H1 (cell line): Measurements from ENCODE around the gene SAMM50. TPM values are rescaled to one million over a fixed set of nuclear protein-coding genes. Genes with fewer than 3 reads are reported as not detected.

Experiments
- CTCF ChIA-PET: fragments of 300-600 bp; sonication (Branson Sonifier 250); formaldehyde crosslinking; loops from one replicate; lab custom pipeline; 2021; ENCODE audit not compliant: partially characterized antibody; lab: Charles Lee
- POLR2A ChIA-PET: fragments of 300-600 bp; sonication (Branson Sonifier 250); formaldehyde crosslinking; loops from one replicate; lab custom pipeline; 2021; ENCODE audit warnings: inconsistent platforms; ENCODE audit not compliant: partially characterized antibody; lab: Charles Lee
- DNase-seq, 2 experiments: peaks; one replicate each; pipeline versions ENCODE4 v3.0.0 to v3.0.0-alpha.2; 2010 to 2022; ENCODE audit warnings: low spot score in 2 of 2, low read depth in 1 of 2, mixed read lengths in 1 of 2
- FAIRE-seq: peaks from 2 replicates; lab custom pipeline; 2011; peaks lifted over from hg19 to GRCh38; lab: Jason Lieb, UNC
- H2AFZ ChIP-seq: 2 replicates; pipeline ENCODE4 v1.8.1; 2012; ENCODE audit warnings: low read length, inconsistent platforms
- H2AK5ac ChIP-seq: 2 replicates; pipeline ENCODE4 v1.6.1; 2013; ENCODE audit warnings: low read depth, low read length
- H2BK120ac ChIP-seq: replicated peaks from 2 replicates; pipeline ENCODE3; 2013; ENCODE audit warnings: low read depth, low read length, inconsistent platforms
- H2BK12ac ChIP-seq: 2 replicates; pipeline ENCODE4 v1.6.1; 2013; ENCODE audit warnings: low read depth, low read length
- H2BK15ac ChIP-seq: 2 replicates; pipeline ENCODE4 v1.6.1; 2013; ENCODE audit warnings: low read length
- H2BK20ac ChIP-seq: 2 replicates; pipeline ENCODE4 v1.6.1; 2013; ENCODE audit warnings: low read length
- H2BK5ac ChIP-seq: 2 replicates; pipeline ENCODE4 v1.6.1; 2013; ENCODE audit warnings: low read depth, low read length
- H3K14ac ChIP-seq: 2 replicates; pipeline ENCODE4 v1.6.1; 2013; ENCODE audit warnings: inconsistent platforms; ENCODE audit not compliant: insufficient read length
- H3K18ac ChIP-seq: 2 replicates; pipeline ENCODE4 v1.6.1; 2013; ENCODE audit warnings: low read length; ENCODE audit errors: extremely low read depth
- H3K23ac ChIP-seq: 2 replicates; pipeline ENCODE4 v1.6.1; 2013; ENCODE audit warnings: inconsistent platforms; ENCODE audit not compliant: insufficient read length
- H3K23me2 ChIP-seq: 2 replicates; pipeline ENCODE4 v1.6.1; 2013; ENCODE audit warnings: low read depth, low read length
- H3K27ac ChIP-seq: 2 replicates; pipeline ENCODE4 v1.6.1; 2011; ENCODE audit warnings: low read depth, low read length, inconsistent platforms
- H3K27me3 ChIP-seq, 4 experiments: replicated peaks in 1 of 4; 1 replicate in 1 of 4; 2 replicates in 3 of 4; pipeline versions ENCODE4 v1.6.1 to v1.8.1; 2011 to 2013; ENCODE audit warnings: low read length in 3 of 4, mild to moderate bottlenecking in 3 of 4, inconsistent platforms in 2 of 4, mixed read lengths in 2 of 4, moderate library complexity in 1 of 4; ENCODE audit not compliant: control insufficient read depth in 3 of 4, insufficient read depth in 3 of 4; ENCODE audit errors: extremely low read depth in 1 of 4
- H3K36me3 ChIP-seq, 4 experiments: 2 replicates each; pipeline versions ENCODE4 v1.6.1 to v1.8.1; 2011 to 2013; ENCODE audit warnings: mild to moderate bottlenecking in 4 of 4, low read length in 3 of 4, moderate library complexity in 2 of 4, control low read depth in 1 of 4, inconsistent platforms in 1 of 4; ENCODE audit not compliant: insufficient read depth in 4 of 4, control insufficient read depth in 2 of 4
- H3K4ac ChIP-seq: replicated peaks from 2 replicates; pipeline ENCODE3; 2013; ENCODE audit warnings: low read length, low read depth, mixed read lengths, inconsistent platforms; ENCODE audit not compliant: insufficient read length
- H3K4me1 ChIP-seq, 4 experiments: replicated peaks in 1 of 4; 1 replicate in 1 of 4; 2 replicates in 3 of 4; pipeline versions ENCODE4 v1.6.1 to v1.8.1; 2011 to 2013; ENCODE audit warnings: low read length in 3 of 4, inconsistent platforms in 2 of 4, mixed read lengths in 1 of 4; ENCODE audit not compliant: insufficient read depth in 4 of 4, control insufficient read depth in 3 of 4
- H3K4me2 ChIP-seq, 2 experiments: 2 replicates each; pipeline versions ENCODE4 v1.6.1 to v1.8.1; 2011 to 2013; ENCODE audit warnings: low read depth in 2 of 2, low read length in 2 of 2, control low read depth in 1 of 2, inconsistent platforms in 1 of 2, mild to moderate bottlenecking in 1 of 2; ENCODE audit not compliant: insufficient read depth in 1 of 2
- H3K4me3 ChIP-seq, 4 experiments: fragments of 200-600, 300-600 bp in 1 of 4; sonication (generic), shearing (Covaris generic), sonication (Bioruptor Twin) in 1 of 4; 2 replicates each; pipeline versions ENCODE4 v1.5.1 to v1.8.1; 2011 to 2016; ENCODE audit warnings: low read length in 4 of 4, low read depth in 3 of 4, control low read depth in 2 of 4, inconsistent platforms in 2 of 4, mild to moderate bottlenecking in 2 of 4, mixed read lengths in 1 of 4, moderate library complexity in 1 of 4; ENCODE audit not compliant: insufficient read depth in 2 of 4; ENCODE audit errors: extremely low read depth in 1 of 4
- H3K56ac ChIP-seq: replicated peaks from 2 replicates; pipeline ENCODE3; 2013; ENCODE audit warnings: low read depth, mild to moderate bottlenecking, mixed read lengths, low read length, inconsistent platforms; ENCODE audit not compliant: insufficient read length
- H3K79me1 ChIP-seq: 2 replicates; pipeline ENCODE4 v1.6.1; 2013; ENCODE audit warnings: low read depth, low read length, control low read depth
- H3K79me2 ChIP-seq, 2 experiments: 2 replicates each; pipeline versions ENCODE4 v1.6.1 to v1.8.1; 2012 to 2013; ENCODE audit warnings: low read length in 2 of 2, mild to moderate bottlenecking in 2 of 2, inconsistent platforms in 1 of 2; ENCODE audit not compliant: insufficient read depth in 2 of 2, control insufficient read depth in 1 of 2
- H3K9ac ChIP-seq, 4 experiments: replicated peaks in 1 of 4; 1 replicate in 1 of 4; 2 replicates in 3 of 4; pipeline versions ENCODE4 v1.6.1 to v1.8.1; 2011 to 2013; ENCODE audit warnings: low read depth in 3 of 4, low read length in 3 of 4, control low read depth in 2 of 4, mild to moderate bottlenecking in 2 of 4, moderate library complexity in 2 of 4, inconsistent platforms in 1 of 4; ENCODE audit errors: extremely low read depth in 1 of 4
- H3K9me3 ChIP-seq, 2 experiments: 2 replicates each; pipeline versions ENCODE4 v1.6.1 to v1.8.1; 2012 to 2013; ENCODE audit warnings: mild to moderate bottlenecking in 2 of 2, moderate library complexity in 2 of 2, control low read depth in 1 of 2, inconsistent platforms in 1 of 2, low read depth in 1 of 2, low read length in 1 of 2, mixed read lengths in 1 of 2; ENCODE audit not compliant: insufficient read depth in 2 of 2
- H4K20me1 ChIP-seq, 2 experiments: replicated peaks in 1 of 2; 2 replicates each; pipeline versions ENCODE3 to v1.8.1; 2011 to 2013; ENCODE audit warnings: inconsistent platforms in 2 of 2, low read length in 2 of 2, mild to moderate bottlenecking in 1 of 2; ENCODE audit not compliant: insufficient read depth in 2 of 2, control insufficient read depth in 1 of 2
- H4K5ac ChIP-seq: 2 replicates; pipeline ENCODE4 v1.6.1; 2013; ENCODE audit warnings: low read length, low read depth, mixed read lengths, inconsistent platforms; ENCODE audit not compliant: insufficient read length
- H4K8ac ChIP-seq: 2 replicates; pipeline ENCODE4 v1.8.0; 2013; ENCODE audit warnings: mild to moderate bottlenecking, moderate library complexity, low read length, inconsistent platforms; ENCODE audit not compliant: insufficient read depth; ENCODE audit errors: extremely low read depth
- H4K91ac ChIP-seq: replicated peaks from 2 replicates; pipeline ENCODE3; 2013; ENCODE audit warnings: low read length, mixed read lengths, inconsistent platforms; ENCODE audit not compliant: insufficient read length
- SP2 ChIP-seq: IDR thresholded peaks from 2 replicates; pipeline ENCODE4 v1.6.1; 2012; ENCODE audit warnings: mild to moderate bottlenecking, low read length, inconsistent platforms
- WGBS, 2 experiments: shearing (Covaris generic) in 1 of 2; methylation state at CpG; one replicate each; pipeline versions ENCODE4 v1.1.6 to v1.1.7; 2013 to 2015; ENCODE audit warnings: low lambda C conversion rate in 2 of 2, mixed read lengths in 2 of 2, inconsistent platforms in 1 of 2, low coverage in 1 of 2, missing lambda C conversion rate in 1 of 2; ENCODE audit not compliant: insufficient replicate concordance in 2 of 2, insufficient coverage in 1 of 2, insufficient read length in 1 of 2; ENCODE audit errors: extremely low coverage in 1 of 2, missing lambda C conversion rate in 1 of 2; 5-methylcytosine and 5-hydroxymethylcytosine counted together
- polyA plus RNA-seq, 7 experiments: library from polyadenylated mRNA; depleted of rRNA in 3 of 7; stranded (reverse) in 5 of 7; unstranded in 2 of 7; fragments of >200 nt in 5 of 7; fragments of 200-250 nt in 2 of 7; gene quantifications; 1 replicate in 5 of 7; 2 replicates in 1 of 7; 4 replicates in 1 of 7; pipeline versions ENCODE4 v1.2.1 to v1.2.3, GENCODE V29; 2011 to 2013; ENCODE audit warnings: missing spikeins in 2 of 7, mixed read lengths in 2 of 7
- total RNA-seq: library from RNA; stranded (reverse); fragmentation: NEBNext Ultra II Directional; extraction: Animal tissue kit (Norgen Biotek cat#: 25700); gene quantifications from 2 replicates; pipeline ENCODE4 v1.2.1, GENCODE V29; 2021

The SAMM50 gene
- total and polyA plus RNA-seq, 2 of the 8 experiments (the other 6 are each of a cell fraction or from before 2014, with no cell fraction given), result 45.4 to 70.3 TPM

- Histone ChIP-seq H2BK120ac (no peak overlapping the region), H2AK5ac (no peak overlapping the region), H2BK20ac (no peak overlapping the region), H3K27ac (no peak overlapping the region), H4K20me1 (peaks cover 2 to 6% of the 10 kb centered on the region in 2 experiments), H3K9me3 (no peaks in the 10 kb centered on the region), H3K23me2 (no peaks in the 10 kb centered on the region), H3K56ac (no peak overlapping the region), H4K5ac (no peak overlapping the region), H2BK15ac (no peak overlapping the region), H3K18ac (no peak overlapping the region), H3K4ac (no peak overlapping the region), H3K4me1 (peaks cover 0 to 2% (median 1%) of the 10 kb centered on the region in 4 experiments; a peak in 3 of 7 replicates), H4K8ac (no peak overlapping the region), H3K79me1 (no peaks in the 10 kb centered on the region), H3K27me3 (no peaks in the 10 kb centered on the region), H3K14ac (no peak overlapping the region)
- FAIRE-seq (no peak), DNase-seq (no peak)
- WGBS, 2 experiments, result 90% methylated on average over 16 of the region's 16 CpGs; no CpG with 5 or more reads in 1 of the 2 experiments
- CTCF ChIA-PET, result interaction anchor here (0.6 to 5.7 kb wide), 49 partner anchors 9 to 643 kb away, joined by 3 to 100 read pairs (median 5); no protein-coding TSS in a partner anchor
- TF ChIP-seq SP2, result no peak
- TF ChIP-seq, all 59 proteins: peak for 0
- no peak overlapping the region for H4K91ac ChIP-seq
- H2BK12ac ChIP-seq, result no peak overlapping the region
- peaks cover 3 to 27% (median 22%) of the 10 kb centered on the region in 4 experiments; a peak in 5 of 8 replicates for H3K36me3 ChIP-seq
- H2AFZ ChIP-seq, result no peak overlapping the region
- no peaks in the 10 kb centered on the region for H3K79me2 ChIP-seq
- H3K4me2 ChIP-seq, result no peak overlapping the region
- H3K23ac ChIP-seq, result no peak overlapping the region
- H3K9ac ChIP-seq, result no peak overlapping the region
- no peak overlapping the region for H3K4me3 ChIP-seq
- no peak overlapping the region for H2BK5ac ChIP-seq
- POLR2A ChIA-PET, result interaction anchor here (1.1 to 1.5 kb wide), 3 partner anchors 16 to 92 kb away, joined by 3 to 4 read pairs (median 3); no protein-coding TSS in a partner anchor
Observed at GRCh38 chr22:43992331-43992821, 37.1 kb downstream of the SAMM50 start.
